Activated T-helper 1 cell treated with Interleukin-2 at 50 U/mL for 16 hours (primary cell): ENCODE data around the gene CCDC88C.

ENCODE experiments used
- DNase-seq: peaks from one replicate; pipeline ENCODE4 v3.0.0-alpha.2; 2020; ENCODE audit warnings: low read depth

Gene CCDC88C

GRCh38 chr14:91366749-91367148 lies 50.9 kb downstream of the CCDC88C start:
- DNase-seq = no peak

GRCh38 chr14:91365552-91365951 lies 52.1 kb downstream of the CCDC88C start:
- DNase-seq = no peak

GRCh38 chr14:91364524-91365270 lies 52.9 kb downstream of the CCDC88C start:
- DNase-seq = no peak

- no peak for DNase-seq
Measured at GRCh38 chr14:91363776-91364523, 53.7 kb downstream of the CCDC88C start.

GRCh38 chr14:91361233-91361811 lies 56.3 kb downstream of the CCDC88C start:
- no peak for DNase-seq

GRCh38 chr14:91360490-91361232 lies 57.0 kb downstream of the CCDC88C start:
- DNase-seq = no peak

DNA sequence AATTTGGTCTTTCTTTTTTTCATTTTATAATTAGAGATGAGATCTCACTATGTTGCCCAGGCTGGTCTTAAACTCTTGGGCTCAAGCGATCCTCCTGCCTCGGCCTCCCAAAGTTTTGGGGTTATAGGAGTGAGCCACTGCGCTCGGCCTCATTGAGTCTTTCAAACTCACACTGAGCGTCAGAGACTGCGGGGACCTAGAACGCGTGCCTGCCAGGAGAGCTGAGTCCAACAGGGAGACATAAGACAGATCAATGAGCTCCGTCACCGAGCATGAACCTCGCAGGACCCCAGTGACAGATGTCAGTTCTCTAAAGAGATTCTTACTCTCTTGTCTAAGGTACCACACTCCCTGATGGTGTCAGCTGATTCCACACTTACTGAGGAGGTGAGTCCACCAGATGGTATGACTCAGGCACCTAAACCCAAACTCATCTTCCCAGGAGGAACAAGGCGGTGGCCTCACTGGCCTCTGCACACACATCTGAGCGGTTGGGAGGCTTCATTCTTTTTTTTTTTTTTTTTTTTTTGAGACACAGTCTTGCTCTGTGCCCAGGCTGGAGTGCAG lies 58.9 kb downstream of the CCDC88C start:
- no peak for DNase-seq

DNA sequence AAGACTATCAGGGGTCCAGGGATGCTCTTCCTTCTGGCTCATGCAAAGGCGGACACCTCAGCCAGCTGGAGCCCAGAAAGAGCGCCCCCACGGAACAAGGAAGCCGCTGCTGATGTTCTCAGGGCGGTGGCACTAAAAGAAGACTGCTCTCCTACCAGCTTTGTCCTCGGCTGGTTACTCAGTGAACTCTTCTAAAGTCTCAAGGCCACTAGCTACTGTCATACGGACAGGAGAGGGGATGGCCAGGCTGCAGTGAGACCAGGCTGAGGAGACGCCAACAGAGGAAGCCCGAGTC lies 59.6 kb downstream of the CCDC88C start:
- no peak for DNase-seq

- no peak for DNase-seq
Measured at GRCh38 chr14:91357272-91358024, 60.2 kb downstream of the CCDC88C start.

DNA sequence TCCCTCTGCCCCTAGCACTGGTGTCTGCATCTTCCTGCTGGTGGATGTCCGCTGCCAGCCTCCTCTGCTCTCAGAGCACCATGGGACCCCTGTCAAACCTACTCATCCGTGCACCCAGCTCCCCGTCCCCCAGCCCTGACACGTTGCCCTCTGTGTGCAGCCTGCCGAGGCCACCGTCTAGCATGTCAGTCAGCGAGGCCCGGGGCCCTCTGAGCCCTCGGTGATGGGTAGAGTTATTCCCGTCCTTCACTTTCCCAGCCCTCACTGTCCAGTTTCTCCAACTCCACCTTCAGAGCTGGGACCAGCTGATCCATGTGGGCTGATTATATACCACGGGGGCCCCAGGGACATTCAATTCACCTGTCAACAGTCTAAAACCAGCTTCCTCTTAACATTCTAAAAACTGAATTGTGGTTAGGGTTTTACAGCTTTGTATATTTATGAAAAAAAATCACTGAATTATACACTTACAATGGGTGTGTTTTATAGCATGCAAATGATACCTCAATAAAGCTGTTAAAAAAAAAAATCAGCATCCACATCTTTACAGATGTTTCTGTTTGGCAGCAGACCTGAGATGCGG lies 61.3 kb downstream of the CCDC88C start:
- DNase-seq = no peak

DNA sequence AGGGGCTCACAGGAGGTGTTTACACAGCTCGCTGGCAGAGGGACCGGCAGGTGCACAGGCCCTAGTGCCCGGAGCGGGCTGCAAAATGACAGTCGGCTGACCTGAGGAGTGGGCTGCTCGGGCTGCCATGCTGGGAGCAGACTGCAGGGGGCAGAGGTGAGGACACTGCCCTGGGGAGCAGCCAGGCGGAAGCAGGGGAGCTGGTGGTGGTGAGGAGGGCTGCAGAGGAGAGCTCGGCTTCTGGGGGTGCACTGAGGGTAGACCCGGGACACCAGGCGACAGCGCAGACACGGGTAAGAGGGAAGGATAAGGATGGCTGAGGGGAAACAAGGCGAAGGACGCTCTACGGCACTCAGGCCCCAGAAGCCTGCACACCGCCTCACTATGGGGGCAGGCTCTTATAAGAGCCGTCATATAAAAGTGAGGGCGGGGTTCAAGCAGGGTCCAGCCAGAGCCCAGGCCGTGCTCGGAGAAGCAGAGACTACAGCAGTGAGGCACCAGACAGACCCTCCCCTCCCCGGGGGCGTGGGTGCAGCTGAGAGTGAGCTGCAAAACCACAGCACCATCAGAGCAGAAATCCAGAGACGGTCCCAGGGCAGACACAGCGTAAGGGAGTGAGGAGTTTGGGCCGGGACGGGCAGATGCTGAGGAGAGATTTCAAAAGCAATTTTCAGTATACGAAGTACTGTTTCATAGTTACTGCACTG lies 62.5 kb downstream of the CCDC88C start:
- DNase-seq = no peak

DNA sequence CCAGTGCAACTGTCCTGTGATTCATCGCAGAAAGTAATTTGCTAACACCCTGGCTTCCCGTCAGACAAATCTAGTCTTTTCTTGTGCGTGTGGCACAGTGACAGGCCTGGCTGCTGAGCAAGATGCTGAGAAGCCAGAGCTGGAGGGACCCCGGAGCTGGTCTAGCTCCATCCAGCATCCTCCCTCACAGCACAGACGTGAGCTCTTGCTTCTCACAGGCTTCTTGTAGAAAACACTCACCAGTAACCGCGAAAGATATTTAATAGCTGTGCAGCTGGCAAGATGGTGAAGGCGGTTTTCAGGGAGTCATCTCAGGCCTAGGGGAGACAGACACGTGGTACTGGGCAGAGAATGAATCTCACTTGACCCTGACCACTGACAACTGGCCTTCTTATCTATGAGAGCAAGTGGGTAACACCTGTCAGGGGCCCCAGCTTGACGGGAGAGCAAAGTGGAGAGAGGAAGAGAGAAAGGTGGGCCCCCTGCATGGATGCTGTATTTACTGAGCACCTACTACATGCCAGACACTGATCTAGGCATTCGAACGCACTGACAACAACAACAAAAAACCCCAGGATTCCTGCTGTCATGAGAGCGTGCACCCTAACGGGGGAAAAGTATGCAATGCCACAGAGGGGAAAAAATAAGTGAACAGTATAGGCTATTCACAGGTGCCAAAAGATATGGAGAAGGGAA lies 63.3 kb downstream of the CCDC88C start:
- DNase-seq = no peak

GRCh38 chr14:91352728-91353692 lies 64.6 kb downstream of the CCDC88C start:
- DNase-seq = no peak

DNA sequence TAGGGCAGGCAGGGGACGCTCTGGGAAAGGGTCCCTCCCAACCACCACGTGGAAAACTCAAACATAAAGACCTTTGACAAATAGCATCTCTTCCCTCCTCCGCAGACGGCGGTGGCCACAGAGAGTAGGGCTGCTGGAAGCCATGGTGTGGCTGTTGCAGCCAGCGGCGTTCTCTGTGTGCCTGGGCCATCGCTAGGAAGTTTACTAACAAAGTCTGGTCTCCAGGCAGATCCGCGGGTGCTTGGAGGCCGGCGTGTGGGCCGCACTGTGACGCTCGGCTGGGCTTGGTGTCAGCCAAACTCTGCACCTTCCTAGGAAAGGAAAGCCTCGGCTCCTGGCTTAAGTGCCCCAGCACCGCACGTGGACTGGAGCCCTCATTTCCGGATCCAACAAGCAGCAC lies 65.6 kb downstream of the CCDC88C start:
- DNase-seq = no peak

GRCh38 chr14:91351512-91351862 lies 66.1 kb downstream of the CCDC88C start:
- no peak for DNase-seq

GRCh38 chr14:91350813-91351511 lies 66.7 kb downstream of the CCDC88C start:
- DNase-seq = no peak

DNA sequence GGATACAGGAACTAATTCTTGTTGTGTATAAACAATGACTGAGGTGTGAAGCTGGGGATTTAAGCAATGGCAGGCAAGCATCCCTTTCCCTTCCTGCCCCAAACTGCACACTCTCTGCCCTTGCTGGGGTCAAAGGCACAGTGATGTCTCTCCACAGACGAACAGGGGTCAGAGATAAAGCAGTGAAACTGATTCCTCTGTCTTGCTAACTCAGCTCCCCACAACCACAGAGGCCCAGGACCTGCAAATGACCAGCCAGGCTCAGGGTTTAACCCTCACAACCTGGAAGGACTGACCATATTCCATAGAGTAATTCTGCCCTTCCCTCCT lies 67.2 kb downstream of the CCDC88C start:
- no peak for DNase-seq

DNA sequence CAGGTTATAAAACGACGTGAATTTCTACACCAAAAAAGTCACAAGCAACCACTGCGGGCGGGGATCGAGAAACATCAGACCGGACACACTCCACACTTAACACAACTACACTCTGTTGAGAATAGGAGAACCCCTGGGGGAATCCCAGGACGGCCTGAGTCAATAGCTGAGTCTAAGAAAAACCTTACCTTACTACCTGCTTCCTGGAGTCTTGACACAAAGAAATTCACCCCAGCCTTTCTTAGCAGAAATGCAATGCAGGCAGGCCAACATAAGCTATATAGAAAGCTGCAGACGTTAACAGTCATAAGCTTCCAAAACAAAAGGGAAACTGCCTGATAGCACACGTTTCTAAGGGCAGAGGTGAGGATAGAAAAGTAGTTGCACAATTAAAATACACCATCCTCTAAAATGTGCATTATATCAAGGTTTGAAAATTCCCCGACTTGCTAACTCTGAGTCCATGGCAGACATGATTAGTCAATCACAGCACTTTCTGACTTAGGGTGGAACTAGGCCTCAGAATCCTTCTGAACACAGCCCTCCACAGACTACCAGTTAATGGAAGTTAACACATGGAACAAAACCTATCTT lies 68.0 kb downstream of the CCDC88C start:
- peak; percentile 41 for DNase-seq
